SH-SY5Y (cell line): Measurements from ENCODE around the gene BPI.

Source experiments
- GATA2 ChIP-seq: IDR thresholded peaks from 2 replicates; pipeline ENCODE4 v1.6.1; 2011; ENCODE audit warnings: mild to moderate bottlenecking, low read depth, low read length
- GATA3 ChIP-seq: IDR thresholded peaks from 2 replicates; pipeline ENCODE4 v1.6.1; 2011; ENCODE audit warnings: low read depth, mild to moderate bottlenecking, low read length, moderate library complexity

- TF ChIP-seq GATA3 (no peak), GATA2 (no peak)
Measured at GRCh38 chr20:38316341-38316740, 12.4 kb downstream of the BPI start.
